ENCODE measurements around the gene PCIF1.
"Not testable (repeated sequence)": the region's sequence is repeated elsewhere in the genome, so short reads cannot be mapped to it uniquely, and the experiment has no call there.

DNA sequence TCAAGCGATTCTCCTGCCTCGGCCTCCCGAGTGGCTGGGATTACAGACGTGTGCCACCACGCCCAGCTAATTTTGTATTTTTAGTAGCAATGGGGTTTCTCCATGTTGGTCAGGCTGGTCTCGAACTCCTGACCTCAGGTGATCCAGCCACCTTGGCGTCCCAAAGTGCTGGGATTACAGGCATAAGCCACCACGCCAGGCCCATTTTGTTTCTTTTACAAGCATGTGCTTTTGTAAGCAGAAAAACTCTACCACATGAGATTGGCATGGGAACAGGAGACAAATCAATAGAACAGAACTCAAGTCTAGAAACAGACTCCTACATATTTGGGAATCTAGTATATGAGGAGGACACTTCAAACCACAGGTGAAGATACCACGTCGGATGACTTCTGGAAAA is 21.8 kb downstream of the PCIF1 start:
- TF ChIP-seq, protein P1, sequence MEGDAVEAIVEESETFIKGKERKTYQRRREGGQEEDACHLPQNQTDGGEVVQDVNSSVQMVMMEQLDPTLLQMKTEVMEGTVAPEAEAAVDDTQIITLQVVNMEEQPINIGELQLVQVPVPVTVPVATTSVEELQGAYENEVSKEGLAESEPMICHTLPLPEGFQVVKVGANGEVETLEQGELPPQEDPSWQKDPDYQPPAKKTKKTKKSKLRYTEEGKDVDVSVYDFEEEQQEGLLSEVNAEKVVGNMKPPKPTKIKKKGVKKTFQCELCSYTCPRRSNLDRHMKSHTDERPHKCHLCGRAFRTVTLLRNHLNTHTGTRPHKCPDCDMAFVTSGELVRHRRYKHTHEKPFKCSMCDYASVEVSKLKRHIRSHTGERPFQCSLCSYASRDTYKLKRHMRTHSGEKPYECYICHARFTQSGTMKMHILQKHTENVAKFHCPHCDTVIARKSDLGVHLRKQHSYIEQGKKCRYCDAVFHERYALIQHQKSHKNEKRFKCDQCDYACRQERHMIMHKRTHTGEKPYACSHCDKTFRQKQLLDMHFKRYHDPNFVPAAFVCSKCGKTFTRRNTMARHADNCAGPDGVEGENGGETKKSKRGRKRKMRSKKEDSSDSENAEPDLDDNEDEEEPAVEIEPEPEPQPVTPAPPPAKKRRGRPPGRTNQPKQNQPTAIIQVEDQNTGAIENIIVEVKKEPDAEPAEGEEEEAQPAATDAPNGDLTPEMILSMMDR (IDR thresholded peaks at IDR 0.05; ENCODE audit: poor library complexity): not testable (repeated sequence)
- TF ChIP-seq EZH2 (IDR thresholded peaks at IDR 0.05; ENCODE audit: borderline replicate concordance); EZH2phosphoT487 (IDR thresholded peaks at IDR 0.05; ENCODE audit: low read depth, severe bottlenecking, unreplicated experiment): not testable (repeated sequence)
